HG02885 (cell line): ENCODE data around the gene ADAM19.
"Not testable (repeated sequence)": the region's sequence is repeated elsewhere in the genome, so short reads cannot be mapped to it uniquely, and the experiment has no call there.

Experiments used
- ATAC-seq: cut with Tn5 transposase; IDR thresholded peaks from one replicate; pipeline ENCODE4 v1.9.1; 2021; ENCODE audit warnings: mild to moderate bottlenecking; ENCODE audit not compliant: unreplicated experiment, poor library complexity

ADAM19 gene

GRCh38 chr5:157450024-157450423 lies 125.6 kb downstream of the ADAM19 start:
- no peak for ATAC-seq

- ATAC-seq, result no peak
Observed at GRCh38 chr5:157449011-157449723, 126.4 kb downstream of the ADAM19 start.

- no peak for ATAC-seq
Observed at GRCh38 chr5:157447201-157447637, 128.4 kb downstream of the ADAM19 start.

DNA sequence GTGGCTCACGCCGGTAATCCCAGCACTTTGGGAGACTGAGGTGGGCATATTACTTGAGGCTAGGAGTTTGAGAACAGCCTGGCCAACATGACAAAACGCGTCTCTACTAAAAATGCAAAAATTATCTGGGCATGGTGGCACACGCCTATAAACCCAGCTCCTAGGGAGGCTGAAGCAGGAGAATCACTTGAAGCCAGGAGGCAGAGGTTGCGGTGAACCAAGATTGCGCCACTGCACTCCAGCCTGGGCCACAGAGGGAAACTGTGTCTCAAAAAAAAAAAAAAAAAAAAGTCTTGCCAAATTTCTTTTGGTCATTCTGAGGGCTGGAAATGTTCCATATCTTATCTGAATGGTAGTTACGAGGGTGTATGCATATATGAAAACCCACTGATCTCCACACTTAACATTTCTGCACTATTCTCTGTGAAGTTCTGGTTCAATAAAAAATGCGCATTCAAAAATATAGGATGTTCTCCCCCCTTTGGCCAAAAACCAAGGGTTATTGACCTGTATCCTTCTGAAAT lies 129.1 kb downstream of the ADAM19 start:
- no peak for ATAC-seq

DNA sequence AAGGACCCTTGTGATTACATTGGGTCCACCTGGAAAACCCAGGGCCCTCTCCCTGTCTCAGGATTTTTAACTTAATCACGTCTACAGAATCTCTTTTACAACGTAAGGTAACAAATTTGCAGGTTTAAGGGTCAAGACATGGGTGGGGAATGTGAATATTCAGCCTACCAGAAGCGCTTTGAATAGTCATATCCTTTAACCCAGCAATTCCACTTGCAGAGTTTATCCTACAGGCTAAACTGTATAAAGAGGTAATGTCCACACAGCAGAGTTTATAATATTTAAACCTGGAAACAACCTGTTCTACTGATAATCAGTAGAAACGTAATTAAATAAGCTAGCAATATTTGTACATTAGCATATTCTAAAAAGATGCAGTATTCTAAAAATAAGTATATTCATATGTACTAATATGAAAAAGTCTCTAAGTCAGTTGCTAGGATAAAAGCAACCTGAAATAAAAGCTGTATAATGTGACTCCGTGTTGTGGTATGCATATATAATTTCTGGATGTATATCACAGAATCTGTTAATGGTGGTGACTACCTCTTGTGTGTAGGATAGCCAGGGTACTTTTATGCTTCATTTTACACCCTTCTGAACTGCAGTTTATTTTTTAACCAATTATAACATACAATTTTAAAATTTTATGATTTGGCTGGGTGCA lies 129.7 kb downstream of the ADAM19 start:
- no peak for ATAC-seq

- no peak for ATAC-seq
Observed at GRCh38 chr5:157444224-157444623, 131.4 kb downstream of the ADAM19 start.

DNA sequence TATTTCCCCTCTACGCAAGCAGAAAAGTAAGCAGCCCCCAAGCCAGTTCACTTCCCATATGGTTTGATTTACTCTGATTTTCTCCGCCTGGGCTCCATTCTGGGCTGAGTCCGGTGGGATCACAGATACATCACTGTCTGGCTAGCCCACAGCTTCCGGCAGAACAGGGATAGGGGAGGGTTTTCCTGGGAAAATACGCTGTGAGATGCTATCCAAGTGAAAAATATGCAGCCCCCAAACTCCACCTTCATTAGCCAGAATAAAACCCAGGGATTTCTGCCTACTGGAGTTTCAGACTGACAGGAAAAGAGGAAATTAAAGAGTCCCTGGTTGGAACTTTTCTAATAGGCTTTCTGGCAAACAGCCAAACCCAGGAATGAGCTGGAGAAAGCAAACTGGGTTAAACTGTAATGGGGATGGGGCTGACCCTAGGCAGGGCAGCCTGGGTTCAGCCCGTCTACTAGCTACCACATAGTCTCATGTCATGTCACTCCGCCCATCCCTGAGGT lies 132.5 kb downstream of the ADAM19 start:
- no peak for ATAC-seq

DNA sequence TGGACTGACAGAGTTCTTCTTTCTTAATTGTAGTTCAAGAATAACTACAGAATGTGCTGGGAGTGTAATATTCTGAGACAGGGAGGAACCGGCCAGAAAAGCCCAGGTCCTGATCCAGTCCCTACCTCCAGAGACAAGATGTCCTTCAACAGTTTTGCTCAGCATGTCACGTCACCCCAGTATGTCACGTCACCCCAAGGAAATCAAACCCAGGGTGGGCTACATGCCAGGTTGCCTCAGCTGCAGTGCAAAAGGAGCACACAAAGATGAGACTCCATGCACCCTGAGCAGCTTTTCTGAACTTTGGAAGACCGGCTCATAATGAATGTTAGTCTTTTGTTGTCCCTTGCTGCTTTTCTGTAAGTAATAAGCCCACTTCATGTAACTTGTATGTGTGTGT lies 141.5 kb downstream of the ADAM19 start:
- ATAC-seq, result no peak

DNA sequence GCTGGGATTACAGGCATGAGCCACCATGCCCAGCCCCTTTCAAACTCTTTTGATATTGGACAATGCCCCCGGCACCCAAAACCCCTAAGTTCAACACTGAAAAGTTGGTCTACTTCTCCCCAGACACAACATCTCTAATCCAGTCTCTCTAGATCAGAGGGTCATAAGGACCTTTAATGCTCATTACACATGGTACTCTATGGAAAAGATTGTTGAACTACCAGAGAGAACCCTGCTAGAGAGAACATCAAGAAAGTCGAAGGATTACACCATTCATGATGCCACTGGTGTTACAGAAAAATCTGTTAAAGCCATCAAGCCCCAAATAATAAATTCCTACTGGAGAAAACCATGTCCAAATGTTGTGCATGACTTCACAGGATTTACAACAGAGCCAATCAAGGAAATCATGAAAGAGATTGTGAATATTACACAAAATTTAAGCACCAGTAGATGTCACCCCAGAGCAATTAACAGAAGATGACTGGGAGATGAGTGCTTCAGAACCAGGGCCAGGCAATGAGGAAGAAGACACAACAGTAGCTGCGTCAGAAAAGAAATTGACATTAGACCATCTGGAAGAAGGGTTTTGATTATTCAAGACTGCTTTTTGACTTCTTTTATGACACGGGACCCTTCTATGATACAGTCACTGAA lies 143.9 kb downstream of the ADAM19 start:
- peak; percentile 84 for ATAC-seq

- ATAC-seq, result not testable (repeated sequence)
Observed at GRCh38 chr5:157429920-157430319, 145.7 kb downstream of the ADAM19 start.
